Stomach (tissue), 19 donors: ENCODE measurements around the gene TET2. TPM values are rescaled to one million over a fixed set of nuclear protein-coding genes. Genes with fewer than 3 reads are reported as not detected.

Experiments
- DNase-seq, 2 donors: peaks; one replicate each; pipeline versions ENCODE4 v3.0.0 to v3.0.0-alpha.2; 2013 to 2019
- H3K27ac ChIP-seq, 5 donors: fragments of 200-600 bp in 4 of 5; sonication (generic) in 4 of 5; one replicate each; pipeline ENCODE4 v1.5.1; 2013 to 2019; ENCODE audit warnings: mild to moderate bottlenecking in 1 of 5, moderate library complexity in 1 of 5
- H3K27me3 ChIP-seq, 3 donors: fragments of 200-600 bp; sonication (generic); one replicate each; pipeline ENCODE4 v1.5.1; 2017 to 2019; ENCODE audit warnings: mixed run types in 1 of 3
- H3K36me3 ChIP-seq, 4 donors: fragments of 200-600 bp; sonication (generic); 1 replicate in 3 of 4; 2 replicates in 1 of 4; pipeline ENCODE4 v1.5.1; 2016 to 2019
- H3K4me1 ChIP-seq, 4 donors: fragments of 200-600 bp; sonication (generic); one replicate each; pipeline ENCODE4 v1.5.1; 2016 to 2019
- H3K4me3 ChIP-seq, 4 donors: fragments of 200-600 bp; sonication (generic) in 3 of 4; one replicate each; pipeline ENCODE4 v1.5.1; 2016 to 2019; ENCODE audit warnings: mild to moderate bottlenecking in 1 of 4
- H3K9me3 ChIP-seq, 4 donors: fragments of 200-600 bp; sonication (generic); one replicate each; pipeline ENCODE4 v1.5.1; 2016 to 2019
- CTCF ChIP-seq, 7 experiments: fragments of 450-650 bp in 4 of 7; fragments of 200-600 bp in 3 of 7; sonication (generic) in 3 of 7; IDR thresholded peaks; one replicate each; pipeline ENCODE4 v1.5.1; 2016 to 2019; ENCODE audit warnings: antibody characterized with exemption in 7 of 7, control low read depth in 2 of 7, mild to moderate bottlenecking in 1 of 7
- EP300 ChIP-seq: sonication (generic); formaldehyde crosslinking; IDR thresholded peaks from one replicate; pipeline ENCODE4 v1.6.1; 2017; ENCODE audit warnings: antibody characterized with exemption
- POLR2A ChIP-seq, 4 donors: fragments of 450-650 bp; IDR thresholded peaks; one replicate each; pipeline ENCODE4 v1.6.1; 2016; ENCODE audit warnings: antibody characterized with exemption in 4 of 4, control low read depth in 2 of 4, mild to moderate bottlenecking in 1 of 4, moderate library complexity in 1 of 4
- POLR2AphosphoS5 ChIP-seq, 3 donors: sonication (generic); formaldehyde crosslinking; IDR thresholded peaks; one replicate each; pipeline ENCODE4 v1.6.1; 2016; ENCODE audit warnings: antibody characterized with exemption in 3 of 3
- WGBS, 5 donors: extraction: QIAGEN DNeasy Blood & Tissue Kit in 3 of 5; methylation state at CpG; one replicate each; pipeline versions ENCODE4 v1.1.5 to v1.1.7; 2013 to 2018; 5-methylcytosine and 5-hydroxymethylcytosine counted together
- intact Hi-C: fragments of 100-400 bp; cut with DNase I; formaldehyde crosslinking; loops from one replicate; pipeline ENCODE4 v1.15.1; 2023; ENCODE audit warnings: low total_unique reads
- long read RNA-seq, 10 donors: transcript quantifications; one replicate each; lab custom pipeline, GENCODE V29; 2026
- polyA plus RNA-seq, 3 donors: library from polyadenylated mRNA; stranded (reverse); fragments of 200-250 nt; gene quantifications; one replicate each; pipeline ENCODE4 v1.2.3, GENCODE V29; 2013
- total RNA-seq, 5 donors: library from RNA; depleted of rRNA; stranded (reverse); fragments of >200 nt; gene quantifications; one replicate each; pipeline versions ENCODE4 v1.1.0 to v1.2.3, GENCODE V29; 2014 to 2016
- donor health status: healthy with polysubstance abuse.
- donor health status: Bipolar disorder and iron deficiency.
- donor health status: healthy.

The TET2 gene
- total RNA-seq (10 to 100 TPM; 20.3 to 30.3 (median 26.3) TPM), polyA plus RNA-seq (1 to 10 TPM; 1.7 to 2.7 (median 2.3) TPM)
- long read RNA-seq, donor 1, partial matches to known transcripts, result 7 of 31 reads
- long read RNA-seq, donor 1, other reads (novel, unspliced or antisense), result 24 of 31 reads
- long read RNA-seq, donor 2, partial matches to known transcripts, result 10 of 11 reads
- long read RNA-seq, donor 2, other reads (novel, unspliced or antisense), result 0 of 11 reads
- long read RNA-seq, donor 3, result 0 reads
- long read RNA-seq, donor 4, result 0 reads
- long read RNA-seq, donor 5, result 0 reads
- long read RNA-seq, donor 6, full-length matches to known transcripts, result 1 of 36 reads
- long read RNA-seq, donor 6, partial matches to known transcripts, result 35 of 36 reads
- long read RNA-seq, donor 6, other reads (novel, unspliced or antisense), result 0 of 36 reads
- long read RNA-seq, donor 7, result 0 reads
- long read RNA-seq, donor 8, result 0 reads
- long read RNA-seq, donor 9, result 0 reads
- long read RNA-seq, donor 10, result 0 reads

GRCh38 chr4:105146276-105147015 lies at the start of gene TET2:
Gene TET2, plus strand, starts transcription at chr4:105146876. Its CDS starts 87,067 bp downstream, at chr4:105233943.
- intact Hi-C loops, result no loop called here

GRCh38 chr4:105102016-105102415 lies 44.7 kb upstream of the TET2 start:
- TF ChIP-seq CTCF (IDR thresholded peaks at IDR 0.05) (no peak), EP300 (no peak), POLR2A (IDR thresholded peaks at IDR 0.05) (no peak), POLR2AphosphoS5 (IDR thresholded peaks at IDR 0.05) (no peak)
- no peak overlapping the region for H3K27ac ChIP-seq
- no peak for DNase-seq
- no peaks in the 10 kb centered on the region for H3K36me3 ChIP-seq
- no peak overlapping the region for H3K4me3 ChIP-seq
- intact Hi-C loops, result no loop called here
- no peaks in the 10 kb centered on the region for H3K27me3 ChIP-seq
- H3K4me1 ChIP-seq, result no peaks in the 10 kb centered on the region
- peaks cover 0 to 7% (median 3%) of the 10 kb centered on the region in 4 donors for H3K9me3 ChIP-seq

More at GRCh38 chr4:105146276-105147015, at the start of gene TET2:
- peak; percentile 79 to 94 for DNase-seq
- Histone ChIP-seq H3K4me3 (peak within 1 kb of the TSS; percentile 77 to 88 (median 80)), H3K9me3 (no peaks in the 10 kb centered on the region), H3K36me3 (no peaks in the 10 kb centered on the region), H3K4me1 (peaks cover 6 to 48% (median 30%) of the 10 kb centered on the region in 4 donors), H3K27me3 (no peaks in the 10 kb centered on the region), H3K27ac (peak within 1 kb of the TSS; percentile 75 to 93 (median 90))
- WGBS, 5 donors, result 0 to 1% (median 0%) methylated on average over 30 to 77 of the region's 77 CpGs
- TF ChIP-seq POLR2A (IDR thresholded peaks at IDR 0.05) (no peak), EP300 (no peak), CTCF (IDR thresholded peaks at IDR 0.05) (no peak), POLR2AphosphoS5 (IDR thresholded peaks at IDR 0.05) (peak; percentile 33 to 67 (median 40))

- no peaks in the 10 kb centered on the region for H3K9me3 ChIP-seq
- H3K36me3 ChIP-seq, result no peaks in the 10 kb centered on the region
- peak overlapping the region in 1 of 5 donors; percentile 33 for H3K27ac ChIP-seq
- H3K4me1 ChIP-seq, result no peaks in the 10 kb centered on the region
- intact Hi-C loops, result no loop called here
- no peak overlapping the region for H3K4me3 ChIP-seq
- no peak for DNase-seq
- H3K27me3 ChIP-seq, result no peaks in the 10 kb centered on the region
- no peak for TF ChIP-seq CTCF (IDR thresholded peaks at IDR 0.05)
- no peak for TF ChIP-seq POLR2A (IDR thresholded peaks at IDR 0.05)
- no peak for TF ChIP-seq EP300
- no peak for TF ChIP-seq POLR2AphosphoS5 (IDR thresholded peaks at IDR 0.05)
Observed at GRCh38 chr4:105106426-105106825, 40.2 kb upstream of the TET2 start.

GRCh38 chr4:105107095-105107856 lies 39.4 kb upstream of the TET2 start:
- TF ChIP-seq POLR2A (IDR thresholded peaks at IDR 0.05), result no peak
- no peak for TF ChIP-seq POLR2AphosphoS5 (IDR thresholded peaks at IDR 0.05)
- no peak for TF ChIP-seq CTCF (IDR thresholded peaks at IDR 0.05)
- TF ChIP-seq EP300, result no peak
- Histone ChIP-seq H3K9me3 (no peaks in the 10 kb centered on the region), H3K27me3 (no peaks in the 10 kb centered on the region), H3K4me3 (no peak overlapping the region), H3K27ac (peak overlapping the region in 1 of 5 donors; percentile 33), H3K4me1 (no peaks in the 10 kb centered on the region), H3K36me3 (no peaks in the 10 kb centered on the region)
- 70 to 94% (median 92%) methylated on average over 5 of the region's 5 CpGs for WGBS, 5 donors
- intact Hi-C loops, result no loop called here
- DNase-seq, result no peak
